SK-N-SH treated with all-trans-retinoic acid at 6 μM for 48 hours (cell line): ENCODE measurements around the gene UNCX.

ENCODE experiments used
- ESRRG ChIP-seq: fragments of 250-450 bp; sonication (Bioruptor Pico); IDR thresholded peaks from 2 replicates; pipeline ENCODE4 v1.6.1; 2021; ENCODE audit warnings: mild to moderate bottlenecking
- GLIS3 ChIP-seq: fragments of 250-450 bp; sonication (Bioruptor Pico); IDR thresholded peaks from 2 replicates; pipeline ENCODE4 v1.5.0; 2020; ENCODE audit warnings: mild to moderate bottlenecking, moderate library complexity
- RARB ChIP-seq: fragments of 250-450 bp; sonication (Bioruptor Pico); IDR thresholded peaks from 2 replicates; pipeline ENCODE4 v1.8.0; 2021; ENCODE audit warnings: mild to moderate bottlenecking, moderate library complexity
- ZFP3 ChIP-seq: fragments of 250-450 bp; sonication (Bioruptor Pico); IDR thresholded peaks from 2 replicates; pipeline ENCODE4 v1.5.0; 2020; ENCODE audit warnings: mild to moderate bottlenecking, moderate library complexity
- ZNF8 ChIP-seq: fragments of 450-650 bp; formaldehyde crosslinking; IDR thresholded peaks from 2 replicates; pipeline ENCODE4 v1.5.0; 2020; ENCODE audit warnings: mild to moderate bottlenecking, moderate library complexity
- TF ChIP-seq, protein P1 (sequence below): fragments of 250-450 bp; sonication (Bioruptor Pico); IDR thresholded peaks from 2 replicates; pipeline ENCODE4 v1.5.1; 2020; ENCODE audit warnings: low read depth, mild to moderate bottlenecking, moderate library complexity
- TF ChIP-seq, protein P2 (sequence below): fragments of 250-450 bp; sonication (Bioruptor Pico); IDR thresholded peaks from 2 replicates; pipeline ENCODE4 v1.8.0; 2020; ENCODE audit warnings: mild to moderate bottlenecking, moderate library complexity, borderline replicate concordance

DNA sequence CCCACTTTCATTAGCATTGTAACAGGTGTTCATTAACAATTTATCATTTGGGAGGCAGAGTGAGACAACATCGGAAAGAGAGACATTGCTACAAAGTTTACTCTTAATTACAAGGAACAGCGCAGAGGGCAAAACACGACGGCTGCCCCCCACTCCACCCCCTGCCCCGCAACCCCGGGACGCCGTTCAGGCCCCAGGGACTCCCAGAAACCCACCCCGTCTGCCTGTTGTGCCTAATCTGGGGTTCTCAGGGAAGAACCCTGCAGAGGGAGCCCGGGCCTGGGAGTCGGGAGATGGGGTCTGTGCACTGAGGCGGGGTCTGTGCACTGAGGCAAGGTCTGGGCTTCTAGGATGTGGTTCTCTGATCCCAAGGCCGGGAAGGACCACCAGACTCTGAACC is 25.2 kb downstream of the UNCX start:
- TF ChIP-seq, protein P1, sequence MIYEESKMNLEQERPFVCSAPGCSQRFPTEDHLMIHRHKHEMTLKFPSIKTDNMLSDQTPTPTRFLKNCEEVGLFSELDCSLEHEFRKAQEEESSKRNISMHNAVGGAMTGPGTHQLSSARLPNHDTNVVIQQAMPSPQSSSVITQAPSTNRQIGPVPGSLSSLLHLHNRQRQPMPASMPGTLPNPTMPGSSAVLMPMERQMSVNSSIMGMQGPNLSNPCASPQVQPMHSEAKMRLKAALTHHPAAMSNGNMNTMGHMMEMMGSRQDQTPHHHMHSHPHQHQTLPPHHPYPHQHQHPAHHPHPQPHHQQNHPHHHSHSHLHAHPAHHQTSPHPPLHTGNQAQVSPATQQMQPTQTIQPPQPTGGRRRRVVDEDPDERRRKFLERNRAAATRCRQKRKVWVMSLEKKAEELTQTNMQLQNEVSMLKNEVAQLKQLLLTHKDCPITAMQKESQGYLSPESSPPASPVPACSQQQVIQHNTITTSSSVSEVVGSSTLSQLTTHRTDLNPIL (CRISPR knock-in tag) = no peak
- TF ChIP-seq RARB (CRISPR knock-in tag) (no peak), ESRRG (CRISPR knock-in tag) (no peak), GLIS3 (CRISPR knock-in tag) (no peak), ZNF8 (CRISPR knock-in tag) (no peak), ZFP3 (CRISPR knock-in tag) (no peak)
- TF ChIP-seq, protein P2, sequence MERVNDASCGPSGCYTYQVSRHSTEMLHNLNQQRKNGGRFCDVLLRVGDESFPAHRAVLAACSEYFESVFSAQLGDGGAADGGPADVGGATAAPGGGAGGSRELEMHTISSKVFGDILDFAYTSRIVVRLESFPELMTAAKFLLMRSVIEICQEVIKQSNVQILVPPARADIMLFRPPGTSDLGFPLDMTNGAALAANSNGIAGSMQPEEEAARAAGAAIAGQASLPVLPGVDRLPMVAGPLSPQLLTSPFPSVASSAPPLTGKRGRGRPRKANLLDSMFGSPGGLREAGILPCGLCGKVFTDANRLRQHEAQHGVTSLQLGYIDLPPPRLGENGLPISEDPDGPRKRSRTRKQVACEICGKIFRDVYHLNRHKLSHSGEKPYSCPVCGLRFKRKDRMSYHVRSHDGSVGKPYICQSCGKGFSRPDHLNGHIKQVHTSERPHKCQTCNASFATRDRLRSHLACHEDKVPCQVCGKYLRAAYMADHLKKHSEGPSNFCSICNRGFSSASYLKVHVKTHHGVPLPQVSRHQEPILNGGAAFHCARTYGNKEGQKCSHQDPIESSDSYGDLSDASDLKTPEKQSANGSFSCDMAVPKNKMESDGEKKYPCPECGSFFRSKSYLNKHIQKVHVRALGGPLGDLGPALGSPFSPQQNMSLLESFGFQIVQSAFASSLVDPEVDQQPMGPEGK (CRISPR knock-in tag) = no peak
